PFSK-1 (cell line): Measurements from ENCODE around the gene HMCES.

Experiments
- FOXP2 ChIP-seq: optimal IDR thresholded peaks from 2 replicates; pipeline ENCODE3; 2011; ENCODE audit warnings: borderline replicate concordance, control low read depth, inconsistent platforms; ENCODE audit not compliant: insufficient read depth; ENCODE audit errors: extremely low read length, extremely low read depth
- POLR2AphosphoS5 ChIP-seq: IDR thresholded peaks from 2 replicates; pipeline ENCODE4 v1.6.1; 2012; ENCODE audit warnings: low read depth, mild to moderate bottlenecking, control low read depth, low read length, moderate library complexity
- SIN3A ChIP-seq: IDR thresholded peaks from 2 replicates; pipeline ENCODE4 v1.6.1; 2012; ENCODE audit warnings: mild to moderate bottlenecking, low read length, moderate library complexity, borderline replicate concordance; ENCODE audit not compliant: insufficient read depth
- TAF1 ChIP-seq: IDR thresholded peaks from 2 replicates; pipeline ENCODE4 v1.6.1; 2012; ENCODE audit warnings: low read length, control low read depth, borderline replicate concordance; ENCODE audit not compliant: insufficient read depth
- TF ChIP-seq, protein P1 (sequence below), 2 experiments: IDR thresholded peaks; 2 replicates each; pipeline versions ENCODE4 v1.6.1 to v1.8.0; 2011 to 2012; ENCODE audit warnings: low read depth in 2 of 2, low read length in 2 of 2, control low read depth in 1 of 2, inconsistent platforms in 1 of 2, mild to moderate bottlenecking in 1 of 2, moderate library complexity in 1 of 2; ENCODE audit not compliant: insufficient read depth in 1 of 2

HMCES gene

DNA sequence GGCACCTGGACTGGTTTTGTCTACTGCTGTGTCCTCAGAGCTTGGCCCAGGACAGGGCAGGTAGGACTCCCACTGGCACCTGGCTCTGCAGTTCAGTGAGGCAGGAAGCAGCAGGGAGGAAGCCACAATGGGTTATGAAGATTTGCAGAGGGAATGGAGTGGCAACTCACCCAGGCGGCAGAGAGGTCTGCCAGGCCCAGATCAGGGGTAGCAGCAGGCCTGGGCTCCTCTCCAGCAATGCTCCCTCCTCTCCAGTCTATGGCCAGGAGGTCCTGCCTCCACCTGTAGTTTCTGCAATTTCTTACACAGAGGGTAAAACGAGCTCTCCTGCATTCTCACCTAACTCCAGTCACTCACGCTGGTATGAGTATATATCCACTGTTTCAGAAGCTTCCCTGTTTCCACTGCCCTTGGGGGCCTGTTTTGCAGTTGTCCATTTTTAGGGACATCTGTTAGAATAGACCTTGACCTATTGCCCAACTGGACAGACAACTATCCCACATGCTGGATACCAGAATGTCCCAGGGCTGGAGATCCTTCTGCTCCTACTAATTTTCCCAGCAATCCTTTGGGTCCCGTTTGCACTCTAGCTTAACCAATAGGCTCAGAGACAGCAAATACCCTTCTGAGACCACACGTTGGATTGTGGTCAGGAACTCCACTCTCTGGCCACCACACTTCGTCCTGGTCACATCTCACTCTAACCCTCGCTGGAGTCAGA, 35.2 kb downstream of the HMCES start:
- TF ChIP-seq POLR2AphosphoS5 (no peak), FOXP2 (no peak)
- TF ChIP-seq, protein P1, sequence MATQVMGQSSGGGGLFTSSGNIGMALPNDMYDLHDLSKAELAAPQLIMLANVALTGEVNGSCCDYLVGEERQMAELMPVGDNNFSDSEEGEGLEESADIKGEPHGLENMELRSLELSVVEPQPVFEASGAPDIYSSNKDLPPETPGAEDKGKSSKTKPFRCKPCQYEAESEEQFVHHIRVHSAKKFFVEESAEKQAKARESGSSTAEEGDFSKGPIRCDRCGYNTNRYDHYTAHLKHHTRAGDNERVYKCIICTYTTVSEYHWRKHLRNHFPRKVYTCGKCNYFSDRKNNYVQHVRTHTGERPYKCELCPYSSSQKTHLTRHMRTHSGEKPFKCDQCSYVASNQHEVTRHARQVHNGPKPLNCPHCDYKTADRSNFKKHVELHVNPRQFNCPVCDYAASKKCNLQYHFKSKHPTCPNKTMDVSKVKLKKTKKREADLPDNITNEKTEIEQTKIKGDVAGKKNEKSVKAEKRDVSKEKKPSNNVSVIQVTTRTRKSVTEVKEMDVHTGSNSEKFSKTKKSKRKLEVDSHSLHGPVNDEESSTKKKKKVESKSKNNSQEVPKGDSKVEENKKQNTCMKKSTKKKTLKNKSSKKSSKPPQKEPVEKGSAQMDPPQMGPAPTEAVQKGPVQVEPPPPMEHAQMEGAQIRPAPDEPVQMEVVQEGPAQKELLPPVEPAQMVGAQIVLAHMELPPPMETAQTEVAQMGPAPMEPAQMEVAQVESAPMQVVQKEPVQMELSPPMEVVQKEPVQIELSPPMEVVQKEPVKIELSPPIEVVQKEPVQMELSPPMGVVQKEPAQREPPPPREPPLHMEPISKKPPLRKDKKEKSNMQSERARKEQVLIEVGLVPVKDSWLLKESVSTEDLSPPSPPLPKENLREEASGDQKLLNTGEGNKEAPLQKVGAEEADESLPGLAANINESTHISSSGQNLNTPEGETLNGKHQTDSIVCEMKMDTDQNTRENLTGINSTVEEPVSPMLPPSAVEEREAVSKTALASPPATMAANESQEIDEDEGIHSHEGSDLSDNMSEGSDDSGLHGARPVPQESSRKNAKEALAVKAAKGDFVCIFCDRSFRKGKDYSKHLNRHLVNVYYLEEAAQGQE (IDR thresholded peaks at IDR 0.05; ENCODE audit: insufficient read depth in 1 of 2, low read depth in 2 of 2, low read length in 2 of 2) = no peak

- no peak for TF ChIP-seq SIN3A
- TF ChIP-seq, protein P1 (IDR thresholded peaks at IDR 0.05; ENCODE audit: insufficient read depth in 1 of 2, low read depth in 2 of 2, low read length in 2 of 2) = no peak
- no peak for TF ChIP-seq TAF1
- TF ChIP-seq POLR2AphosphoS5 = peak; percentile 64; the same call in 1 of the 2 replicates
- peak; percentile 35 for TF ChIP-seq FOXP2
Measured at GRCh38 chr3:129314386-129315222, 35.9 kb downstream of the HMCES start.

GRCh38 chr3:129315223-129315997, 36.7 kb downstream of the HMCES start:
- TF ChIP-seq POLR2AphosphoS5 = no peak; the same call in 1 of the 2 replicates
- TF ChIP-seq SIN3A = no peak
- TF ChIP-seq, protein P1 (IDR thresholded peaks at IDR 0.05; ENCODE audit: insufficient read depth in 1 of 2, low read depth in 2 of 2, low read length in 2 of 2) = no peak
- no peak for TF ChIP-seq TAF1
- no peak for TF ChIP-seq FOXP2

DNA sequence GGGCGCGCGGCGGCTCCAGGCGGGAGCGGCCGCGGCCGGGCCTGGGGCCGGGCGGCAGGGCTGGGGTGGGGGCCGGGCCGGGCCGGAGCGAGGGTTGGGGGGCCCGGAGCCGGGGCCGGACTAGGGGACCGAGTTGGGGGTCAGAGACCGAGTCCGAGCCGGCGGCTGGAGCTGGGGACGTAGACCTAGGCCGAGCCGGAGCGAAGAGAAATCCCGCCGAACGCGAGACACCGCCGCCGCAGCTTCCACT, 37.3 kb downstream of the HMCES start:
- TF ChIP-seq POLR2AphosphoS5 (no peak), FOXP2 (no peak), TAF1 (no peak), SIN3A (no peak)
- TF ChIP-seq, protein P1 (IDR thresholded peaks at IDR 0.05; ENCODE audit: insufficient read depth in 1 of 2, low read depth in 2 of 2, low read length in 2 of 2) = no peak
